Psoas muscle (tissue), 8 donors: ENCODE data around the gene RAI14. TPM values are rescaled to one million over a fixed set of nuclear protein-coding genes. Genes with fewer than 3 reads are reported as not detected.

Experiments used
- ATAC-seq, 4 donors: fragments of 200-7000 bp; cut with Tn5 transposase; one replicate each; pipeline ENCODE4 v1.9.1; 2020; ENCODE audit warnings: moderate library complexity in 3 of 4, mild to moderate bottlenecking in 2 of 4
- DNase-seq, 2 donors: peaks; one replicate each; pipeline ENCODE4 v3.0.0-alpha.2; 2020
- H3K27ac ChIP-seq: fragments of 200-600 bp; one replicate; pipeline ENCODE4 v1.8.0; 2022
- H3K27me3 ChIP-seq, 3 donors: fragments of 200-600 bp in 1 of 3; one replicate each; pipeline versions ENCODE4 v1.6.1 to v1.8.0; 2013 to 2022; ENCODE audit warnings: low read length in 2 of 3, mild to moderate bottlenecking in 2 of 3, moderate library complexity in 1 of 3; ENCODE audit not compliant: insufficient read depth in 3 of 3
- H3K36me3 ChIP-seq, 2 donors: fragments of 200-600 bp in 1 of 2; one replicate each; pipeline versions ENCODE4 v1.6.1 to v1.8.0; 2013 to 2022; ENCODE audit warnings: low read depth in 1 of 2, mild to moderate bottlenecking in 1 of 2, moderate library complexity in 1 of 2; ENCODE audit not compliant: insufficient read depth in 1 of 2
- H3K4me1 ChIP-seq: fragments of 200-600 bp; one replicate; pipeline ENCODE4 v1.8.0; 2022
- H3K4me3 ChIP-seq: fragments of 200-600 bp; one replicate; pipeline ENCODE4 v1.8.0; 2022; ENCODE audit warnings: mild to moderate bottlenecking
- H3K9me3 ChIP-seq: fragments of 200-600 bp; one replicate; pipeline ENCODE4 v1.8.0; 2022
- WGBS, 3 donors: extraction: QIAGEN DNeasy Blood & Tissue Kit; methylation state at CpG; one replicate each; pipeline versions ENCODE4 v1.1.6 to v1.1.7; 2013; 5-methylcytosine and 5-hydroxymethylcytosine counted together
- intact Hi-C, 2 donors: fragments of 100-400 bp; cut with DNase I; formaldehyde crosslinking; loops; one replicate each; pipeline versions ENCODE4 v1.11.0 to v1.14.2; 2022
- polyA plus RNA-seq, 3 donors: library from polyadenylated mRNA; stranded (reverse); fragments of 200-250 nt; gene quantifications; one replicate each; pipeline ENCODE4 v1.2.3, GENCODE V29; 2013
- total RNA-seq, 4 donors: library from RNA; stranded (reverse); fragmentation: NEBNext Ultra II Directional in 2 of 4; extraction: Animal tissue kit (Norgen Biotek cat#: 25700) in 2 of 4; gene quantifications; one replicate each; pipeline versions ENCODE4 v1.2.1 to v1.2.4, GENCODE V29; 2021 to 2023
- TF ChIP-seq, protein P1 (sequence below): fragments of 200-600 bp; IDR thresholded peaks from one replicate; pipeline ENCODE4 v1.8.0; 2022; ENCODE audit warnings: antibody characterized with exemption
- donor health status: healthy with polysubstance abuse.
- donor health status: DM: no; HTN: no; CAD: no; lungs with moderate emphysema.
- donor health status: Bipolar disorder and iron deficiency.
- donor health status: healthy.
- donor health status: DM: yes; HTN: yes; CAD: no.
- donor health status: DM: no; HTN: no; CAD: no.
- donor health status: DM: no; HTN: no; CAD: no.
- donor health status: DM: yes; HTN: yes; CAD: no.

Gene RAI14
- total and polyA plus RNA-seq, 7 donors: 0.69 to 4.3 (median 2.1) TPM

GRCh38 chr5:34697308-34698108 is 41.4 kb downstream of the RAI14 start:
- WGBS, 3 donors: 95 to 97% (median 96%) methylated on average over 3 of the region's 3 CpGs
- ATAC-seq (no peak), DNase-seq (no peak)
- intact Hi-C loops: no loop called here
- Histone ChIP-seq H3K4me1 (no peaks in the 10 kb centered on the region), H3K36me3 (no peaks in the 10 kb centered on the region), H3K27me3 (no peaks in the 10 kb centered on the region), H3K27ac (no peak overlapping the region), H3K9me3 (no peaks in the 10 kb centered on the region), H3K4me3 (no peak overlapping the region)
- TF ChIP-seq, protein P1, sequence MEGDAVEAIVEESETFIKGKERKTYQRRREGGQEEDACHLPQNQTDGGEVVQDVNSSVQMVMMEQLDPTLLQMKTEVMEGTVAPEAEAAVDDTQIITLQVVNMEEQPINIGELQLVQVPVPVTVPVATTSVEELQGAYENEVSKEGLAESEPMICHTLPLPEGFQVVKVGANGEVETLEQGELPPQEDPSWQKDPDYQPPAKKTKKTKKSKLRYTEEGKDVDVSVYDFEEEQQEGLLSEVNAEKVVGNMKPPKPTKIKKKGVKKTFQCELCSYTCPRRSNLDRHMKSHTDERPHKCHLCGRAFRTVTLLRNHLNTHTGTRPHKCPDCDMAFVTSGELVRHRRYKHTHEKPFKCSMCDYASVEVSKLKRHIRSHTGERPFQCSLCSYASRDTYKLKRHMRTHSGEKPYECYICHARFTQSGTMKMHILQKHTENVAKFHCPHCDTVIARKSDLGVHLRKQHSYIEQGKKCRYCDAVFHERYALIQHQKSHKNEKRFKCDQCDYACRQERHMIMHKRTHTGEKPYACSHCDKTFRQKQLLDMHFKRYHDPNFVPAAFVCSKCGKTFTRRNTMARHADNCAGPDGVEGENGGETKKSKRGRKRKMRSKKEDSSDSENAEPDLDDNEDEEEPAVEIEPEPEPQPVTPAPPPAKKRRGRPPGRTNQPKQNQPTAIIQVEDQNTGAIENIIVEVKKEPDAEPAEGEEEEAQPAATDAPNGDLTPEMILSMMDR: no peak

GRCh38 chr5:34698109-34698419 is 41.9 kb downstream of the RAI14 start:
- H3K27ac ChIP-seq: no peak overlapping the region
- no peak overlapping the region for H3K4me3 ChIP-seq
- no peaks in the 10 kb centered on the region for H3K27me3 ChIP-seq
- H3K4me1 ChIP-seq: no peaks in the 10 kb centered on the region
- H3K9me3 ChIP-seq: no peaks in the 10 kb centered on the region
- no peaks in the 10 kb centered on the region for H3K36me3 ChIP-seq
- intact Hi-C loops: no loop called here
- no peak for ATAC-seq
- DNase-seq: no peak
- TF ChIP-seq, protein P1: no peak

GRCh38 chr5:34698754-34699153 is 42.6 kb downstream of the RAI14 start:
- no peak overlapping the region for H3K4me3 ChIP-seq
- no peaks in the 10 kb centered on the region for H3K9me3 ChIP-seq
- H3K36me3 ChIP-seq: no peaks in the 10 kb centered on the region
- H3K27ac ChIP-seq: no peak overlapping the region
- H3K4me1 ChIP-seq: no peaks in the 10 kb centered on the region
- TF ChIP-seq, protein P1: no peak
- ATAC-seq (no peak), DNase-seq (no peak)
- no peaks in the 10 kb centered on the region for H3K27me3 ChIP-seq
- intact Hi-C loops: no loop called here
- 90 to 91% (median 91%) methylated on average over 6 of the region's 6 CpGs for WGBS, 3 donors

- TF ChIP-seq, protein P1: no peak
- no peaks in the 10 kb centered on the region for H3K9me3 ChIP-seq
- H3K27me3 ChIP-seq: no peaks in the 10 kb centered on the region
- intact Hi-C loops: no loop called here
- H3K4me3 ChIP-seq: no peak overlapping the region
- H3K36me3 ChIP-seq: no peaks in the 10 kb centered on the region
- no peaks in the 10 kb centered on the region for H3K4me1 ChIP-seq
- ATAC-seq: no peak
- DNase-seq: no peak
- no peak overlapping the region for H3K27ac ChIP-seq
- 78 to 81% (median 80%) methylated on average over 9 of the region's 9 CpGs for WGBS, 3 donors
Observed at GRCh38 chr5:34699155-34700077, 43.3 kb downstream of the RAI14 start.
